CD4-positive, alpha-beta T cell treated with Interleukin-6 for 4 hours (primary cell): ENCODE data around the gene DNAJC1.

Experiments
- DNase-seq: peaks from one replicate; pipeline ENCODE4 v3.0.0-alpha.2; 2020; ENCODE audit warnings: mixed read lengths

The DNAJC1 gene

GRCh38 chr10:21757185-21757901 is 246.2 kb downstream of the DNAJC1 start:
- DNase-seq, result no peak

GRCh38 chr10:21756707-21757106 is 246.8 kb downstream of the DNAJC1 start:
- no peak for DNase-seq

GRCh38 chr10:21754410-21755011 is 249.0 kb downstream of the DNAJC1 start:
- DNase-seq, result no peak

GRCh38 chr10:21753497-21754270 is 249.8 kb downstream of the DNAJC1 start:
- no peak for DNase-seq

GRCh38 chr10:21751341-21752310 is 251.9 kb downstream of the DNAJC1 start:
- DNase-seq, result no peak

GRCh38 chr10:21750424-21750823 is 253.1 kb downstream of the DNAJC1 start:
- DNase-seq, result no peak

- DNase-seq, result no peak
Observed at GRCh38 chr10:21749788-21750187, 253.7 kb downstream of the DNAJC1 start.

GRCh38 chr10:21747809-21748208 is 255.7 kb downstream of the DNAJC1 start:
- DNase-seq, result no peak

GRCh38 chr10:21746118-21746517 is 257.4 kb downstream of the DNAJC1 start:
- peak; percentile 50 for DNase-seq

GRCh38 chr10:21744223-21744622 is 259.3 kb downstream of the DNAJC1 start:
- DNase-seq, result no peak

- DNase-seq, result no peak
Observed at GRCh38 chr10:21742740-21743412, 260.7 kb downstream of the DNAJC1 start.

- DNase-seq, result peak; percentile 69
Observed at GRCh38 chr10:21740989-21741388, 262.5 kb downstream of the DNAJC1 start.

- DNase-seq, result peak; percentile 15
Observed at GRCh38 chr10:21737106-21737505, 266.4 kb downstream of the DNAJC1 start.

GRCh38 chr10:21733710-21734109 is 269.8 kb downstream of the DNAJC1 start:
- DNase-seq, result no peak

- peak; percentile 52 for DNase-seq
Observed at GRCh38 chr10:21732067-21732772, 271.3 kb downstream of the DNAJC1 start.

GRCh38 chr10:21728618-21729017 is 274.9 kb downstream of the DNAJC1 start:
- DNase-seq, result no peak

- peak; percentile 42 for DNase-seq
Observed at GRCh38 chr10:21727452-21728168, 275.9 kb downstream of the DNAJC1 start.

- no peak for DNase-seq
Observed at GRCh38 chr10:21726601-21727225, 276.8 kb downstream of the DNAJC1 start.

GRCh38 chr10:21724687-21725367 is 278.7 kb downstream of the DNAJC1 start:
- DNase-seq, result peak; percentile 79
